Measurements from ENCODE around the gene SCUBE2. TPM values are rescaled to one million over a fixed set of nuclear protein-coding genes. Genes with fewer than 3 reads are reported as not detected.

The SCUBE2 gene
- total RNA-seq, 1 donor from 2014 or later: not detected

DNA sequence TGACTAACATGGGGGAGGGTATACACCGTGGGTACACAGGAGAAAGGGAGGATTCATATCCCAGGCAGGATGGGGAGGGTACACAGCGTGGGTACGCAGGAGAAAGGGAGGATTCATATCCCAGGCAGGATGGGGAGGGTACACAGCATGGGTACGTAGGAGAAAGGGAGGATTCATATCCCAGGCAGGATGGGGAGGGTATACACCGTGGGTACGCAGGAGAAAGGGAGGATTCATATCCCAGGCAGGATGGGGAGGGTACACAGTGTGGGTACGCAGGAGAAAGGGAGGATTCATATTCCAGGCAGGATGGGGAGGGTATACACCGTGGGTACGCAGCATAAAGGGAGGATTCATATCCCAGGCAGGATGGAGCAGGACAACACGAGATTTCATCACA is 51.0 kb downstream of the SCUBE2 start:
- DNase-seq: no peak
- Mint-ChIP-seq H3K4me3 (no peak overlapping the region), H3K9me3 (no peaks in the 10 kb centered on the region), H3K27me3 (peaks cover 2% of the 10 kb centered on the region), H3K4me1 (no peaks in the 10 kb centered on the region), H3K36me3 (ENCODE audit: low read depth) (no peaks in the 10 kb centered on the region), H3K27ac (no peak overlapping the region)
- TF ChIP-seq CTCF (IDR thresholded peaks at IDR 0.05): no peak
- CTCF ChIA-PET: no interaction called here
- no peak for ATAC-seq (ENCODE audit: low read depth)
- intact Hi-C loops (cut with micrococcal nuclease): no loop called here
- POLR2A ChIA-PET: no interaction called here

GRCh38 chr11:9039863-9040262 is 51.5 kb downstream of the SCUBE2 start:
- ChIA-PET CTCF (no interaction called here), POLR2A (no interaction called here)
- ATAC-seq (ENCODE audit: low read depth) (no peak), DNase-seq (no peak)
- no peak for TF ChIP-seq CTCF (IDR thresholded peaks at IDR 0.05)
- Mint-ChIP-seq H3K4me1 (no peaks in the 10 kb centered on the region), H3K4me3 (no peak overlapping the region), H3K27me3 (peaks cover 2% of the 10 kb centered on the region), H3K9me3 (no peaks in the 10 kb centered on the region), H3K27ac (no peak overlapping the region), H3K36me3 (ENCODE audit: low read depth) (no peaks in the 10 kb centered on the region)
- intact Hi-C loops (cut with micrococcal nuclease): no loop called here

DNA sequence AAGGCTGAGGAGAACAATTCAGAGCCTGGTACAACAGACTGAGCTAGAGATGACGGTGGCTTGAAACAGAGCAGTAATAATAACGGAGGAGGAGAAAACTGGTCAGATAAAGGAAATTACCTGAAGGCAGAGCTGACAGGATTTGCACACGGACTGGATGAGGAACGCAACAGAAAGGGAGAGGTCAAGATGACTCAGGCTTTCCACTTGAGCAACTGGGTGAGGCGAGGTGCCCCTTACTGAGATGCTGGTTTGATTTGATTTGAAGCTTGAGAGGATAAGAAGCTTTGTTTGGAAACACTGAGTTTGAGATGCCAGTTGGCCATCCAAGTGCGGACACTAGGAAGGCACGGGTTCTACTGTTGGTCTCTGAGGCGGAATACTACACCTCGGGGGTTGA is 52.2 kb downstream of the SCUBE2 start:
- Mint-ChIP-seq H3K27ac (no peak overlapping the region), H3K4me1 (no peaks in the 10 kb centered on the region), H3K4me3 (no peak overlapping the region), H3K9me3 (no peaks in the 10 kb centered on the region), H3K27me3 (peaks cover 2% of the 10 kb centered on the region), H3K36me3 (ENCODE audit: low read depth) (no peaks in the 10 kb centered on the region)
- ChIA-PET POLR2A (no interaction called here), CTCF (no interaction called here)
- no peak for TF ChIP-seq CTCF (IDR thresholded peaks at IDR 0.05)
- ATAC-seq (ENCODE audit: low read depth) (no peak), DNase-seq (no peak)
- intact Hi-C loops (cut with micrococcal nuclease): no loop called here

- Mint-ChIP-seq H3K9me3 (no peaks in the 10 kb centered on the region), H3K36me3 (ENCODE audit: low read depth) (no peaks in the 10 kb centered on the region), H3K27ac (no peak overlapping the region), H3K4me1 (no peaks in the 10 kb centered on the region), H3K27me3 (peaks cover 2% of the 10 kb centered on the region), H3K4me3 (no peak overlapping the region)
- DNase-seq: no peak
- no peak for ATAC-seq (ENCODE audit: low read depth)
- POLR2A ChIA-PET: no interaction called here
- intact Hi-C loops (cut with micrococcal nuclease): no loop called here
- CTCF ChIA-PET: no interaction called here
- TF ChIP-seq CTCF (IDR thresholded peaks at IDR 0.05): no peak
These were observed 52.9 kb downstream of the SCUBE2 start for GRCh38 chr11:9038541-9038940.

GRCh38 chr11:9037963-9038362 is 53.4 kb downstream of the SCUBE2 start:
- Mint-ChIP-seq H3K4me3 (no peak overlapping the region), H3K27ac (no peak overlapping the region), H3K4me1 (no peaks in the 10 kb centered on the region), H3K36me3 (ENCODE audit: low read depth) (no peaks in the 10 kb centered on the region), H3K9me3 (no peaks in the 10 kb centered on the region), H3K27me3 (peaks cover 2% of the 10 kb centered on the region)
- ATAC-seq (ENCODE audit: low read depth) (no peak), DNase-seq (no peak)
- ChIA-PET CTCF (no interaction called here), POLR2A (no interaction called here)
- TF ChIP-seq CTCF (IDR thresholded peaks at IDR 0.05): no peak
- intact Hi-C loops (cut with micrococcal nuclease): no loop called here
